ENCODE measurements around the gene MREG. TPM values are rescaled to one million over a fixed set of nuclear protein-coding genes. Genes with fewer than 3 reads are reported as not detected.
A peak's percentile ranks its signal among the peaks of the same experiment; 100 is the strongest.
"Not testable (repeated sequence)": the region's sequence is repeated elsewhere in the genome, so short reads cannot be mapped to it uniquely, and the experiment has no call there.

The MREG gene
- total RNA-seq, 3 donors from 2014 or later (not counting 1 experiment from before 2014, with no cell fraction given), result 4.0 to 9.8 (median 6.8) TPM

- Histone ChIP-seq H3K27me3 (ENCODE audit: control insufficient read depth, insufficient read depth, low read length) (no peaks in the 10 kb centered on the region), H3K36me3 (ENCODE audit: control insufficient read depth, insufficient read depth, low read length) (no peaks in the 10 kb centered on the region), H3K9me3 (ENCODE audit: control insufficient read depth, insufficient read depth, low read length) (no peaks in the 10 kb centered on the region), H3K4me1 (ENCODE audit: control insufficient read depth, insufficient read depth, low read length) (peaks cover 25% of the 10 kb centered on the region), H3K4me3 (ENCODE audit: low read length) (peak overlapping the region; percentile 47), H3K27ac (ENCODE audit: low read length) (no peak overlapping the region)
- no peaks in the 10 kb centered on the region for H3K27me3 Mint-ChIP-seq (ENCODE audit: low read depth in 2 of 2)
- ATAC-seq, result no peak
- intact Hi-C loops (cut with micrococcal nuclease), result no loop called here
- H3K4me1 Mint-ChIP-seq, result peaks cover 33 to 38% of the 10 kb centered on the region in 2 donors
- no peak for TF ChIP-seq CTCF (IDR thresholded peaks at IDR 0.05)
- H3K4me3 Mint-ChIP-seq, result peak overlapping the region; percentile 91
- peak overlapping the region; percentile 56 to 81 for H3K27ac Mint-ChIP-seq
- WGBS (ENCODE audit: insufficient coverage), result 59% methylated on average over 4 of the region's 6 CpGs
- no peak for DNase-seq
- H3K36me3 Mint-ChIP-seq, result no peaks in the 10 kb centered on the region
- no peaks in the 10 kb centered on the region for H3K9me3 Mint-ChIP-seq
Observed at GRCh38 chr2:216012133-216012829, 1.1 kb downstream of the MREG start.

GRCh38 chr2:216009215-216009614 lies 4.1 kb downstream of the MREG start:
- H3K27me3 ChIP-seq (ENCODE audit: control insufficient read depth, insufficient read depth, low read length); H3K36me3 ChIP-seq (ENCODE audit: control insufficient read depth, insufficient read depth, low read length); H3K36me3 Mint-ChIP-seq; H3K9me3 Mint-ChIP-seq; H3K4me3 ChIP-seq (ENCODE audit: low read length); intact Hi-C loops (cut with micrococcal nuclease); H3K27ac ChIP-seq (ENCODE audit: low read length); H3K27me3 Mint-ChIP-seq (ENCODE audit: low read depth in 2 of 2); H3K27ac Mint-ChIP-seq; DNase-seq; H3K4me3 Mint-ChIP-seq; ATAC-seq; H3K9me3 ChIP-seq (ENCODE audit: control insufficient read depth, insufficient read depth, low read length): not testable (repeated sequence)
- WGBS (ENCODE audit: insufficient coverage), result 73% methylated on average over 2 of the region's 2 CpGs
- peaks cover 34 to 43% of the 10 kb centered on the region in 2 donors for H3K4me1 Mint-ChIP-seq
- H3K4me1 ChIP-seq (ENCODE audit: control insufficient read depth, insufficient read depth, low read length), result peaks cover 28% of the 10 kb centered on the region

- no peak for ATAC-seq
- WGBS (ENCODE audit: insufficient coverage), result 92% methylated on average over 2 of the region's 3 CpGs
- intact Hi-C loops (cut with micrococcal nuclease), result no loop called here
Observed at GRCh38 chr2:216008387-216008786, 5.0 kb downstream of the MREG start.

More at GRCh38 chr2:216008387-216008786, 5.0 kb downstream of the MREG start:
- Histone ChIP-seq H3K27ac (ENCODE audit: low read length) (no peak overlapping the region), H3K4me3 (ENCODE audit: low read length) (no peak overlapping the region), H3K9me3 (ENCODE audit: control insufficient read depth, insufficient read depth, low read length) (no peaks in the 10 kb centered on the region), H3K36me3 (ENCODE audit: control insufficient read depth, insufficient read depth, low read length) (no peaks in the 10 kb centered on the region), H3K4me1 (ENCODE audit: control insufficient read depth, insufficient read depth, low read length) (peaks cover 24% of the 10 kb centered on the region), H3K27me3 (ENCODE audit: control insufficient read depth, insufficient read depth, low read length) (no peaks in the 10 kb centered on the region)
- Mint-ChIP-seq H3K27ac (no peak overlapping the region), H3K9me3 (no peaks in the 10 kb centered on the region), H3K36me3 (no peaks in the 10 kb centered on the region), H3K4me3 (no peak overlapping the region), H3K4me1 (peaks cover 39 to 47% of the 10 kb centered on the region in 2 donors), H3K27me3 (ENCODE audit: low read depth in 2 of 2) (no peaks in the 10 kb centered on the region)
- DNase-seq, result no peak
- TF ChIP-seq CTCF (IDR thresholded peaks at IDR 0.05), result no peak
